Fibroblast of lung (primary cell): ENCODE data around the gene COLGALT1. TPM values are rescaled to one million over a fixed set of nuclear protein-coding genes. Genes with fewer than 3 reads are reported as not detected.
"Not testable (repeated sequence)": the region's sequence is repeated elsewhere in the genome, so short reads cannot be mapped to it uniquely, and the experiment has no call there.

ENCODE experiments used
- DNase-seq, 2 donors: peaks; one replicate each; pipeline versions ENCODE4 v3.0.0 to v3.0.0-alpha.2; 2010; ENCODE audit warnings: low read depth in 2 of 2
- H2AFZ ChIP-seq: 2 replicates; pipeline ENCODE4 v1.5.1; 2012; ENCODE audit warnings: low read length, control low read depth, inconsistent platforms
- H3K27ac ChIP-seq: 2 replicates; pipeline ENCODE4 v1.5.1; 2011; ENCODE audit warnings: low read length, control low read depth; ENCODE audit not compliant: insufficient read depth
- H3K27me3 ChIP-seq: 2 replicates; pipeline ENCODE4 v1.5.1; 2011; ENCODE audit warnings: mild to moderate bottlenecking, low read length; ENCODE audit not compliant: control insufficient read depth, insufficient read depth
- H3K36me3 ChIP-seq: 2 replicates; pipeline ENCODE4 v1.5.1; 2011; ENCODE audit warnings: low read length; ENCODE audit not compliant: control insufficient read depth, insufficient read depth
- H3K4me1 ChIP-seq: 2 replicates; pipeline ENCODE4 v1.5.1; 2011; ENCODE audit warnings: low read length; ENCODE audit not compliant: control insufficient read depth, insufficient read depth; ENCODE audit errors: extremely low read depth
- H3K4me2 ChIP-seq: 2 replicates; pipeline ENCODE4 v1.5.1; 2011; ENCODE audit warnings: low read length, control low read depth; ENCODE audit not compliant: insufficient read depth; ENCODE audit errors: extremely low read depth
- H3K4me3 ChIP-seq, 4 experiments: fragments of 200-600 bp in 1 of 4; sonication (generic) in 1 of 4; replicated peaks in 1 of 4; 2 replicates each; pipeline ENCODE4 v1.5.1; 2011 to 2016; ENCODE audit warnings: low read length in 4 of 4, low read depth in 3 of 4, mild to moderate bottlenecking in 3 of 4, control low read depth in 2 of 4, inconsistent platforms in 1 of 4, mixed read lengths in 1 of 4; ENCODE audit not compliant: insufficient read depth in 1 of 4; ENCODE audit errors: control extremely low read depth in 1 of 4
- H3K79me2 ChIP-seq: 2 replicates; pipeline ENCODE4 v1.5.1; 2012; ENCODE audit warnings: mild to moderate bottlenecking, low read length, inconsistent platforms; ENCODE audit not compliant: control insufficient read depth, insufficient read depth
- H3K9ac ChIP-seq: 2 replicates; pipeline ENCODE4 v1.5.1; 2011; ENCODE audit warnings: mild to moderate bottlenecking, low read length, control low read depth; ENCODE audit not compliant: insufficient read depth
- H3K9me3 ChIP-seq: 2 replicates; pipeline ENCODE4 v1.5.1; 2012; ENCODE audit warnings: low read depth, low read length; ENCODE audit not compliant: control insufficient read depth, insufficient read depth
- H4K20me1 ChIP-seq: 2 replicates; pipeline ENCODE4 v1.5.1; 2011; ENCODE audit warnings: low read length; ENCODE audit not compliant: control insufficient read depth, insufficient read depth; ENCODE audit errors: extremely low read depth
- CTCF ChIP-seq, 2 donors: IDR thresholded peaks in 1 of 2; conservative IDR thresholded peaks in 1 of 2; 1 replicate in 1 of 2; 2 replicates in 1 of 2; pipeline ENCODE4 v1.5.1; 2011 to 2012; ENCODE audit warnings: low read length in 2 of 2, control low read depth in 1 of 2, inconsistent platforms in 1 of 2, low read depth in 1 of 2, mild to moderate bottlenecking in 1 of 2
- EZH2 ChIP-seq: IDR thresholded peaks from 2 replicates; pipeline ENCODE4 v1.5.1; 2012; ENCODE audit warnings: low read length, control low read depth, mild to moderate bottlenecking; ENCODE audit errors: missing control alignments
- polyA plus RNA-seq, 2 donors: library from polyadenylated mRNA; depleted of rRNA in 1 of 2; stranded (reverse) in 1 of 2; unstranded in 1 of 2; fragments of >200 nt; gene quantifications; 2 replicates each; pipeline ENCODE4 v1.2.1, GENCODE V29; 2011 to 2012; ENCODE audit warnings: missing spikeins in 1 of 2
- total RNA-seq: library from RNA; depleted of rRNA; stranded (reverse); fragments of >200 nt; gene quantifications from 2 replicates; pipeline ENCODE4 v1.2.1, GENCODE V29; 2014

COLGALT1 gene
- total and polyA plus RNA-seq, 2 donors (not counting 1 experiment from before 2014, with no cell fraction given): 96.9 to 103 TPM

GRCh38 chr19:17567940-17568339, 12.5 kb downstream of the COLGALT1 start:
- H4K20me1 ChIP-seq: no peaks in the 10 kb centered on the region
- no peak overlapping the region for H3K27ac ChIP-seq
- no peak for DNase-seq
- H3K4me3 ChIP-seq: no peak overlapping the region
- H3K4me2 ChIP-seq: no peak overlapping the region
- peaks cover 2% of the 10 kb centered on the region for H3K79me2 ChIP-seq
- H3K9me3 ChIP-seq: no peaks in the 10 kb centered on the region
- no peaks in the 10 kb centered on the region for H3K27me3 ChIP-seq
- no peak for TF ChIP-seq EZH2
- TF ChIP-seq CTCF (conservative IDR thresholded peaks at IDR 0.05 in 1 of 2, IDR thresholded peaks at IDR 0.05 in 1 of 2; ENCODE audit: low read depth in 1 of 2, low read length in 2 of 2): no peak
- H3K36me3 ChIP-seq: peaks cover 14% of the 10 kb centered on the region
- no peak overlapping the region for H3K9ac ChIP-seq
- no peaks in the 10 kb centered on the region for H3K4me1 ChIP-seq
- no peak overlapping the region for H2AFZ ChIP-seq

DNA sequence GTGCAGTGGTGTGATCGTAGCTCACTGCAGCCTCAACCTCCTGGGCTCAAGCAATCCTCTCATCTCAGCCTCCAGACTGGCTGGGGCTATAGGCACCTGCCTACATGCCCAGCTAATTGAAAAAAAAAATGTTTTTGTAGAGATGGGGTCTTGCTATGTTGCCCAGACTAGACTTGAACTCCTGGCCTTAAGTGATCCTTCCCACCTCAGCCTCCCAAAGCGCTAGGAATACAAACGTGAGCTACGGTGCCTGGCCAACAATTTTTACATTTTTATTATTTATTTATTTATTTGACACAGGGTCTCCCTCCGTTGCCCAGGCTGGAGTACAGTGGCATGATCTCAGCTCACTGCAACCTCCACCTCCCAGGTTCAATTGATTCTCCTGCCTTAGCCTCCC, 14.8 kb downstream of the COLGALT1 start:
- H3K4me3 ChIP-seq, H2AFZ ChIP-seq, H3K4me2 ChIP-seq, H4K20me1 ChIP-seq, H3K4me1 ChIP-seq, H3K79me2 ChIP-seq, H3K9me3 ChIP-seq, DNase-seq, H3K9ac ChIP-seq, H3K27me3 ChIP-seq, H3K27ac ChIP-seq: not testable (repeated sequence)
- peaks cover 14% of the 10 kb centered on the region for H3K36me3 ChIP-seq

- TF ChIP-seq EZH2 (no peak), CTCF (conservative IDR thresholded peaks at IDR 0.05 in 1 of 2, IDR thresholded peaks at IDR 0.05 in 1 of 2; ENCODE audit: low read depth in 1 of 2, low read length in 2 of 2) (no peak)
- H3K36me3 ChIP-seq: peaks cover 15% of the 10 kb centered on the region
Observed at GRCh38 chr19:17570791-17571190, 15.3 kb downstream of the COLGALT1 start.

More at GRCh38 chr19:17570791-17571190, 15.3 kb downstream of the COLGALT1 start:
- Histone ChIP-seq H3K4me2 (no peak overlapping the region), H3K27ac (no peak overlapping the region), H3K4me1 (no peaks in the 10 kb centered on the region), H3K9me3 (no peaks in the 10 kb centered on the region), H4K20me1 (no peaks in the 10 kb centered on the region), H3K4me3 (no peak overlapping the region), H2AFZ (no peak overlapping the region), H3K27me3 (no peaks in the 10 kb centered on the region), H3K79me2 (no peaks in the 10 kb centered on the region), H3K9ac (no peak overlapping the region)
- DNase-seq: no peak
